Prostate gland (tissue), 2 donors: ENCODE results near the gene RAP1GAP. TPM values are rescaled to one million over a fixed set of nuclear protein-coding genes. Genes with fewer than 3 reads are reported as not detected.

Experiments used
- DNase-seq: peaks from one replicate; pipeline ENCODE4 v3.0.0-alpha.2; 2019; ENCODE audit warnings: low spot score
- H3K27ac ChIP-seq, 2 donors: fragments of 200-600 bp; sonication (generic); 2 replicates each; pipeline ENCODE4 v1.5.1; 2017 to 2019
- H3K27me3 ChIP-seq: fragments of 200-600 bp; sonication (generic); replicated peaks from 2 replicates; pipeline ENCODE4 v1.5.1; 2019; ENCODE audit not compliant: insufficient read depth
- H3K36me3 ChIP-seq, 2 donors: fragments of 200-600 bp; sonication (generic); 1 replicate in 1 of 2; 2 replicates in 1 of 2; pipeline versions ENCODE4 v1.5.1 to v1.8.1; 2017 to 2019
- H3K4me1 ChIP-seq: fragments of 200-600 bp; sonication (generic); replicated peaks from 2 replicates; pipeline ENCODE4 v1.5.1; 2019
- H3K4me3 ChIP-seq, 2 donors: fragments of 200-600 bp; sonication (generic); 2 replicates each; pipeline ENCODE4 v1.5.1; 2017 to 2019
- H3K9me3 ChIP-seq: fragments of 200-600 bp; sonication (generic); 2 replicates; pipeline ENCODE4 v1.5.1; 2017
- CTCF ChIP-seq, 4 experiments: fragments of 200-600 bp in 2 of 4; fragments of 450-650 bp in 2 of 4; sonication (generic) in 2 of 4; IDR thresholded peaks; 1 replicate in 3 of 4; 2 replicates in 1 of 4; pipeline ENCODE4 v1.5.1; 2016 to 2019; ENCODE audit warnings: antibody characterized with exemption in 4 of 4, mild to moderate bottlenecking in 2 of 4, moderate library complexity in 2 of 4
- POLR2A ChIP-seq: fragments of 450-650 bp; IDR thresholded peaks from one replicate; pipeline ENCODE4 v1.6.1; 2016; ENCODE audit warnings: antibody characterized with exemption, mild to moderate bottlenecking
- POLR2AphosphoS5 ChIP-seq: sonication (generic); formaldehyde crosslinking; IDR thresholded peaks from one replicate; pipeline ENCODE4 v1.6.1; 2017; ENCODE audit warnings: antibody characterized with exemption
- WGBS: methylation state at CpG from one replicate; pipeline ENCODE4 v1.1.5; 2018; 5-methylcytosine and 5-hydroxymethylcytosine counted together
- intact Hi-C: fragments of 100-400 bp; cut with DNase I; formaldehyde crosslinking; loops from one replicate; pipeline ENCODE4 v1.14.2; 2022
- total RNA-seq, 2 donors: library from RNA; depleted of rRNA; stranded (reverse); fragments of >200 nt; gene quantifications; one replicate each; pipeline ENCODE4 v1.1.0, GENCODE V29; 2016

The RAP1GAP gene
- total RNA-seq, 2 donors from 2014 or later = 22.9 to 36.1 TPM

- H3K4me3 ChIP-seq = no peak overlapping the region
- intact Hi-C loops = no loop called here
- no peaks in the 10 kb centered on the region for H3K9me3 ChIP-seq
- H3K27me3 ChIP-seq = no peaks in the 10 kb centered on the region
- no peak for DNase-seq
- H3K36me3 ChIP-seq = no peaks in the 10 kb centered on the region
- no peak overlapping the region for H3K27ac ChIP-seq
- TF ChIP-seq CTCF (IDR thresholded peaks at IDR 0.05) (no peak), POLR2AphosphoS5 (no peak), POLR2A (no peak)
- H3K4me1 ChIP-seq = no peaks in the 10 kb centered on the region
- WGBS = 82% methylated on average over 5 of the region's 5 CpGs
Observed at GRCh38 chr1:21644906-21645305, 24.3 kb downstream of the RAP1GAP start.

- intact Hi-C loops = no loop called here
- Histone ChIP-seq H3K4me1 (peaks cover 2% of the 10 kb centered on the region), H3K4me3 (no peak overlapping the region), H3K9me3 (no peaks in the 10 kb centered on the region), H3K36me3 (no peaks in the 10 kb centered on the region), H3K27me3 (no peaks in the 10 kb centered on the region), H3K27ac (no peak overlapping the region)
- 94% methylated on average over 10 of the region's 10 CpGs for WGBS
- no peak for DNase-seq
- no peak for TF ChIP-seq POLR2AphosphoS5
Observed at GRCh38 chr1:21644348-21644747, 24.8 kb downstream of the RAP1GAP start.

- no peak for TF ChIP-seq POLR2AphosphoS5
- no peak for TF ChIP-seq CTCF (IDR thresholded peaks at IDR 0.05)
- no peak for TF ChIP-seq POLR2A
- H3K27ac ChIP-seq = no peak overlapping the region
- H3K9me3 ChIP-seq = no peaks in the 10 kb centered on the region
- H3K4me3 ChIP-seq = no peak overlapping the region
- intact Hi-C loops = no loop called here
- H3K4me1 ChIP-seq = peaks cover 9% of the 10 kb centered on the region
- H3K36me3 ChIP-seq = no peaks in the 10 kb centered on the region
- no peak for DNase-seq
- no peaks in the 10 kb centered on the region for H3K27me3 ChIP-seq
- 91% methylated on average over 5 of the region's 5 CpGs for WGBS
Observed at GRCh38 chr1:21643624-21644023, 25.5 kb downstream of the RAP1GAP start.

- Histone ChIP-seq H3K4me3 (no peak overlapping the region), H3K4me1 (peaks cover 12% of the 10 kb centered on the region), H3K27me3 (no peaks in the 10 kb centered on the region), H3K36me3 (no peaks in the 10 kb centered on the region), H3K9me3 (no peaks in the 10 kb centered on the region), H3K27ac (no peak overlapping the region)
- 87% methylated on average over 19 of the region's 19 CpGs for WGBS
- TF ChIP-seq POLR2A (no peak), POLR2AphosphoS5 (no peak), CTCF (IDR thresholded peaks at IDR 0.05) (no peak)
- DNase-seq = no peak
- intact Hi-C loops = no loop called here
Observed at GRCh38 chr1:21641967-21642739, 27.0 kb downstream of the RAP1GAP start.

GRCh38 chr1:21641537-21641936, 27.6 kb downstream of the RAP1GAP start:
- no peak for TF ChIP-seq POLR2AphosphoS5
- no peak for TF ChIP-seq CTCF (IDR thresholded peaks at IDR 0.05)
- no peak for TF ChIP-seq POLR2A
- intact Hi-C loops = no loop called here
- Histone ChIP-seq H3K36me3 (no peaks in the 10 kb centered on the region), H3K27me3 (no peaks in the 10 kb centered on the region), H3K27ac (no peak overlapping the region), H3K4me1 (peaks cover 12% of the 10 kb centered on the region), H3K9me3 (no peaks in the 10 kb centered on the region), H3K4me3 (no peak overlapping the region)
- DNase-seq = no peak
- WGBS = 89% methylated on average over 6 of the region's 6 CpGs
